Keratinocyte (primary cell): ENCODE measurements around the gene RAD23A.

Experiments
- CTCF ChIP-seq, 3 experiments: IDR thresholded peaks in 1 of 3; conservative IDR thresholded peaks in 1 of 3; optimal IDR thresholded peaks in 1 of 3; 2 replicates in 2 of 3; 3 replicates in 1 of 3; pipeline versions ENCODE3 to v1.5.1; 2011; ENCODE audit warnings: low read length in 3 of 3, mild to moderate bottlenecking in 3 of 3, moderate library complexity in 2 of 3, control low read depth in 1 of 3, inconsistent platforms in 1 of 3; ENCODE audit not compliant: insufficient read depth in 2 of 3; ENCODE audit errors: extremely low read depth in 1 of 3
- EZH2 ChIP-seq: IDR thresholded peaks from one replicate; pipeline ENCODE4 v1.6.1; 2012; ENCODE audit warnings: inconsistent platforms, mild to moderate bottlenecking, low read length, moderate library complexity

GRCh38 chr19:12965017-12965811, 19.6 kb downstream of the RAD23A start:
- TF ChIP-seq EZH2 (no peak), CTCF (optimal IDR thresholded peaks at IDR 0.05 in 1 of 3, IDR thresholded peaks at IDR 0.05 in 1 of 3, conservative IDR thresholded peaks at IDR 0.05 in 1 of 3; ENCODE audit: extremely low read depth in 1 of 3, insufficient read depth in 2 of 3, low read length in 3 of 3) (peak; percentile 72 to 97 (median 94))
